Chondrocyte (in vitro differentiated cells): ENCODE data around the gene SHANK1. TPM values are rescaled to one million over a fixed set of nuclear protein-coding genes. Genes with fewer than 3 reads are reported as not detected.

Experiments used
- DNase-seq: peaks from one replicate; pipeline ENCODE4 v3.0.0; 2021; ENCODE audit warnings: mixed read lengths, low spot score
- H3K27ac Mint-ChIP-seq: one replicate; pipeline ENCODE4 v1.8.0; 2021; ENCODE audit warnings: mild to moderate bottlenecking, moderate library complexity, mixed read lengths; ENCODE audit not compliant: unreplicated experiment
- H3K27me3 Mint-ChIP-seq: 2 replicates; pipeline ENCODE4 v1.8.0; 2021; ENCODE audit warnings: low read depth, mixed read lengths
- H3K36me3 Mint-ChIP-seq: 2 replicates; pipeline ENCODE4 v1.8.0; 2021; ENCODE audit warnings: low read depth, mixed read lengths
- H3K4me1 Mint-ChIP-seq: 2 replicates; pipeline ENCODE4 v1.8.0; 2021; ENCODE audit warnings: low read depth, mild to moderate bottlenecking, mixed read lengths
- H3K4me3 Mint-ChIP-seq: one replicate; pipeline ENCODE4 v1.8.0; 2021; ENCODE audit warnings: mild to moderate bottlenecking, moderate library complexity, mixed read lengths; ENCODE audit not compliant: unreplicated experiment
- H3K9me3 Mint-ChIP-seq: 2 replicates; pipeline ENCODE4 v1.8.0; 2021; ENCODE audit warnings: low read depth, mixed read lengths
- total RNA-seq: library from RNA; stranded (reverse); gene quantifications from 3 replicates; pipeline ENCODE4 v1.2.1, GENCODE V29; 2021
- TF ChIP-seq, protein P1 (sequence below): fragments of 200-600 bp; sonication (generic); IDR thresholded peaks from 2 replicates; pipeline ENCODE4 v1.5.0; 2021; ENCODE audit warnings: antibody characterized with exemption, mild to moderate bottlenecking, moderate library complexity

SHANK1 gene
- total RNA-seq, 1 donor from 2014 or later = 0.27 TPM

- Mint-ChIP-seq H3K9me3 (no peaks in the 10 kb centered on the region), H3K36me3 (no peaks in the 10 kb centered on the region), H3K4me1 (no peaks in the 10 kb centered on the region), H3K27ac (no peak overlapping the region), H3K27me3 (peaks cover 41% of the 10 kb centered on the region), H3K4me3 (no peak overlapping the region)
- DNase-seq = no peak
- TF ChIP-seq, protein P1, sequence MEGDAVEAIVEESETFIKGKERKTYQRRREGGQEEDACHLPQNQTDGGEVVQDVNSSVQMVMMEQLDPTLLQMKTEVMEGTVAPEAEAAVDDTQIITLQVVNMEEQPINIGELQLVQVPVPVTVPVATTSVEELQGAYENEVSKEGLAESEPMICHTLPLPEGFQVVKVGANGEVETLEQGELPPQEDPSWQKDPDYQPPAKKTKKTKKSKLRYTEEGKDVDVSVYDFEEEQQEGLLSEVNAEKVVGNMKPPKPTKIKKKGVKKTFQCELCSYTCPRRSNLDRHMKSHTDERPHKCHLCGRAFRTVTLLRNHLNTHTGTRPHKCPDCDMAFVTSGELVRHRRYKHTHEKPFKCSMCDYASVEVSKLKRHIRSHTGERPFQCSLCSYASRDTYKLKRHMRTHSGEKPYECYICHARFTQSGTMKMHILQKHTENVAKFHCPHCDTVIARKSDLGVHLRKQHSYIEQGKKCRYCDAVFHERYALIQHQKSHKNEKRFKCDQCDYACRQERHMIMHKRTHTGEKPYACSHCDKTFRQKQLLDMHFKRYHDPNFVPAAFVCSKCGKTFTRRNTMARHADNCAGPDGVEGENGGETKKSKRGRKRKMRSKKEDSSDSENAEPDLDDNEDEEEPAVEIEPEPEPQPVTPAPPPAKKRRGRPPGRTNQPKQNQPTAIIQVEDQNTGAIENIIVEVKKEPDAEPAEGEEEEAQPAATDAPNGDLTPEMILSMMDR = no peak
These were observed 51.8 kb downstream of the SHANK1 start for GRCh38 chr19:50667759-50668231.

GRCh38 chr19:50667177-50667758 is 52.3 kb downstream of the SHANK1 start:
- H3K36me3 Mint-ChIP-seq = no peaks in the 10 kb centered on the region
- no peak overlapping the region for H3K4me3 Mint-ChIP-seq
- no peaks in the 10 kb centered on the region for H3K4me1 Mint-ChIP-seq
- TF ChIP-seq, protein P1 = no peak
- peaks cover 39% of the 10 kb centered on the region for H3K27me3 Mint-ChIP-seq
- DNase-seq = no peak
- H3K27ac Mint-ChIP-seq = no peak overlapping the region
- H3K9me3 Mint-ChIP-seq = no peaks in the 10 kb centered on the region

GRCh38 chr19:50666346-50667176 is 53.0 kb downstream of the SHANK1 start:
- TF ChIP-seq, protein P1 = no peak
- no peaks in the 10 kb centered on the region for H3K9me3 Mint-ChIP-seq
- H3K36me3 Mint-ChIP-seq = no peaks in the 10 kb centered on the region
- H3K4me1 Mint-ChIP-seq = no peaks in the 10 kb centered on the region
- H3K4me3 Mint-ChIP-seq = no peak overlapping the region
- H3K27ac Mint-ChIP-seq = no peak overlapping the region
- H3K27me3 Mint-ChIP-seq = peaks cover 34% of the 10 kb centered on the region
- DNase-seq = no peak

- no peak for DNase-seq
- TF ChIP-seq, protein P1 = no peak
- Mint-ChIP-seq H3K4me3 (no peak overlapping the region), H3K27ac (no peak overlapping the region), H3K9me3 (no peaks in the 10 kb centered on the region), H3K36me3 (no peaks in the 10 kb centered on the region), H3K4me1 (peaks cover 3% of the 10 kb centered on the region), H3K27me3 (peaks cover 23% of the 10 kb centered on the region)
These were observed 55.4 kb downstream of the SHANK1 start for GRCh38 chr19:50664204-50664603.

GRCh38 chr19:50663482-50663790 is 56.2 kb downstream of the SHANK1 start:
- H3K9me3 Mint-ChIP-seq = no peaks in the 10 kb centered on the region
- no peak for DNase-seq
- peaks cover 21% of the 10 kb centered on the region for H3K27me3 Mint-ChIP-seq

More at GRCh38 chr19:50663482-50663790, 56.2 kb downstream of the SHANK1 start:
- H3K4me1 Mint-ChIP-seq = peaks cover 6% of the 10 kb centered on the region
- H3K36me3 Mint-ChIP-seq = no peaks in the 10 kb centered on the region
- H3K27ac Mint-ChIP-seq = no peak overlapping the region
- no peak overlapping the region for H3K4me3 Mint-ChIP-seq
- TF ChIP-seq, protein P1 = no peak
